A673 (cell line): ENCODE data around the gene EVA1A. TPM values are rescaled to one million over a fixed set of nuclear protein-coding genes. Genes with fewer than 3 reads are reported as not detected.

Experiments used
- BruUV-seq: library from RNA; stranded (reverse); fragments of 400-500 nt; replicated peaks from 2 replicates; lab custom pipeline; 2021; lab: Mats Ljungman, UMichigan
- CTCF ChIA-PET: fragments of 300-600 bp; sonication (Branson Sonifier 250); formaldehyde crosslinking; loops from one replicate; lab custom pipeline; 2022; ENCODE audit warnings: antibody characterized with exemption; lab: Charles Lee
- POLR2A ChIA-PET: fragments of 300-600 bp; sonication (Branson Sonifier 250); formaldehyde crosslinking; loops from one replicate; lab custom pipeline; 2022; ENCODE audit warnings: antibody characterized with exemption; ENCODE audit not compliant: low non-redundant PET; lab: Charles Lee
- DNase-seq: peaks from one replicate; pipeline ENCODE4 v3.0.0-alpha.2; 2015; ENCODE audit warnings: low spot score
- H3K27ac ChIP-seq: fragments of 200-600 bp; sonication (generic); 2 replicates; pipeline ENCODE4 v1.5.1; 2016; ENCODE audit warnings: mixed run types, low read depth, mild to moderate bottlenecking, mixed read lengths, antibody characterized with exemption, low read length; ENCODE audit not compliant: poor library complexity, severe bottlenecking
- H3K27me3 ChIP-seq: fragments of 200-600 bp; sonication (generic); replicated peaks from 2 replicates; pipeline ENCODE4 v1.6.1; 2017; ENCODE audit warnings: mixed run types, low read depth, mild to moderate bottlenecking, mixed read lengths, antibody characterized with exemption, low read length; ENCODE audit not compliant: insufficient read depth, poor library complexity
- H3K36me3 ChIP-seq: fragments of 200-600 bp; sonication (generic); 2 replicates; pipeline ENCODE4 v1.6.1; 2016; ENCODE audit warnings: mixed run types, mild to moderate bottlenecking, mixed read lengths, antibody characterized with exemption, low read length; ENCODE audit not compliant: insufficient read depth, poor library complexity, severe bottlenecking
- H3K4me1 ChIP-seq: fragments of 200-600 bp; sonication (generic); 2 replicates; pipeline ENCODE4 v1.6.1; 2017; ENCODE audit warnings: mixed run types, mild to moderate bottlenecking, mixed read lengths, antibody characterized with exemption, low read length; ENCODE audit not compliant: insufficient read depth, poor library complexity, severe bottlenecking
- H3K4me3 ChIP-seq: fragments of 200-600 bp; sonication (generic); 2 replicates; pipeline ENCODE4 v1.5.1; 2016; ENCODE audit warnings: low read depth, mixed run types, mild to moderate bottlenecking, mixed read lengths, low read length; ENCODE audit not compliant: poor library complexity, severe bottlenecking
- H3K9me3 ChIP-seq: fragments of 200-600 bp; sonication (generic); 2 replicates; pipeline ENCODE4 v1.6.1; 2016; ENCODE audit warnings: mixed run types, low read depth, mild to moderate bottlenecking, mixed read lengths, antibody characterized with exemption, low read length; ENCODE audit not compliant: poor library complexity, severe bottlenecking
- EZH2 ChIP-seq: fragments of 200-600 bp; sonication (generic); IDR thresholded peaks from 2 replicates; pipeline ENCODE4 v1.6.1; 2017; ENCODE audit warnings: borderline replicate concordance, low read depth, mild to moderate bottlenecking, mixed read lengths, antibody characterized with exemption, low read length; ENCODE audit not compliant: poor library complexity, severe bottlenecking
- intact Hi-C: fragments of 100-400 bp; cut with micrococcal nuclease; formaldehyde crosslinking; loops from one replicate; pipeline ENCODE4 v1.10.0; 2022; ENCODE audit not compliant: unreplicated experiment
- total RNA-seq: library from RNA; stranded (reverse); gene quantifications from 2 replicates; pipeline ENCODE4 v1.2.3, GENCODE V29; 2021
- TF ChIP-seq, protein P1 (sequence below): fragments of 300-800, 200-600 bp; sonication (generic); conservative IDR thresholded peaks from 2 replicates; pipeline ENCODE4 v1.5.1; 2017; ENCODE audit warnings: low read depth, mild to moderate bottlenecking, antibody characterized with exemption, low read length, moderate library complexity, mixed read lengths

EVA1A gene
- total RNA-seq, 1 experiment from 2014 or later: 4.3 TPM

GRCh38 chr2:75586971-75587370 is 26.2 kb upstream of the EVA1A start:
- Histone ChIP-seq H3K27me3 (no peaks in the 10 kb centered on the region), H3K36me3 (no peaks in the 10 kb centered on the region), H3K4me3 (no peak overlapping the region), H3K4me1 (peaks cover 36% of the 10 kb centered on the region), H3K9me3 (no peaks in the 10 kb centered on the region), H3K27ac (no peak overlapping the region)
- DNase-seq: no peak
- ChIA-PET CTCF (no interaction called here), POLR2A (no interaction called here)
- BruUV-seq: no TSS peak
- TF ChIP-seq, protein P1, sequence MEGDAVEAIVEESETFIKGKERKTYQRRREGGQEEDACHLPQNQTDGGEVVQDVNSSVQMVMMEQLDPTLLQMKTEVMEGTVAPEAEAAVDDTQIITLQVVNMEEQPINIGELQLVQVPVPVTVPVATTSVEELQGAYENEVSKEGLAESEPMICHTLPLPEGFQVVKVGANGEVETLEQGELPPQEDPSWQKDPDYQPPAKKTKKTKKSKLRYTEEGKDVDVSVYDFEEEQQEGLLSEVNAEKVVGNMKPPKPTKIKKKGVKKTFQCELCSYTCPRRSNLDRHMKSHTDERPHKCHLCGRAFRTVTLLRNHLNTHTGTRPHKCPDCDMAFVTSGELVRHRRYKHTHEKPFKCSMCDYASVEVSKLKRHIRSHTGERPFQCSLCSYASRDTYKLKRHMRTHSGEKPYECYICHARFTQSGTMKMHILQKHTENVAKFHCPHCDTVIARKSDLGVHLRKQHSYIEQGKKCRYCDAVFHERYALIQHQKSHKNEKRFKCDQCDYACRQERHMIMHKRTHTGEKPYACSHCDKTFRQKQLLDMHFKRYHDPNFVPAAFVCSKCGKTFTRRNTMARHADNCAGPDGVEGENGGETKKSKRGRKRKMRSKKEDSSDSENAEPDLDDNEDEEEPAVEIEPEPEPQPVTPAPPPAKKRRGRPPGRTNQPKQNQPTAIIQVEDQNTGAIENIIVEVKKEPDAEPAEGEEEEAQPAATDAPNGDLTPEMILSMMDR: no peak
- no peak for TF ChIP-seq EZH2
- intact Hi-C loops: no loop called here

GRCh38 chr2:75582840-75583239 is 22.1 kb upstream of the EVA1A start:
- ChIA-PET POLR2A (no interaction called here), CTCF (no interaction called here)
- no peak overlapping the region for H3K27ac ChIP-seq
- no peak for DNase-seq
- intact Hi-C loops: no loop called here
- no peaks in the 10 kb centered on the region for H3K9me3 ChIP-seq
- H3K36me3 ChIP-seq: no peaks in the 10 kb centered on the region
- no TSS peak for BruUV-seq
- peaks cover 11% of the 10 kb centered on the region for H3K4me1 ChIP-seq
- TF ChIP-seq, protein P1: no peak
- no peak for TF ChIP-seq EZH2
- no peaks in the 10 kb centered on the region for H3K27me3 ChIP-seq
- H3K4me3 ChIP-seq: no peak overlapping the region

DNA sequence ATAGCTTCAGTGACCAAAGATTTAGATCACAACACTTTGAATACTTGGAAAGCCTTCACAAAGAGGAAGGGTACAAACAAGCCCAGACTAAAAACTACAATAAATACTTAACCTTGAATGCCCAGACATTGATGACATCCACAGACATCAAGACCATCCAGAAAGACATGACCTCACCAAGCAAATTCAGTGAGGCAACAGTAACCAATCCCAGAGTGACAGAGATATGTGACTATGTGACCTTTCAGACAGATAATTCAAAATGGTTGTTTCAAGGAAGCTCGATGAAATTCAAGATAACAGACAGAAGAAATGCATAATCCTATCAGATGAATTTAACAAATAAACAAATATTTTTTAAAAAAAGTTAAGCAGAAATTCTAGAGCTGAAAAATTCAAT is 19.9 kb upstream of the EVA1A start:
- Histone ChIP-seq H3K4me3 (no peak overlapping the region), H3K4me1 (no peaks in the 10 kb centered on the region), H3K27me3 (no peaks in the 10 kb centered on the region), H3K27ac (no peak overlapping the region), H3K36me3 (no peaks in the 10 kb centered on the region), H3K9me3 (no peaks in the 10 kb centered on the region)
- CTCF ChIA-PET: no interaction called here
- BruUV-seq: no TSS peak
- TF ChIP-seq, protein P1: no peak
- no peak for TF ChIP-seq EZH2
- intact Hi-C loops: no loop called here
- POLR2A ChIA-PET: no interaction called here
- no peak for DNase-seq
